K562 treated with DMSO at 1 percent for 24 hours (cell line): ENCODE data around the gene MYBPHL. TPM values are rescaled to one million over a fixed set of nuclear protein-coding genes. Genes with fewer than 3 reads are reported as not detected.

ENCODE experiments used
- total RNA-seq: library from RNA; unstranded; fragments of 300-600 nt; gene quantifications from 2 replicates; pipeline ENCODE4 v1.2.3, GENCODE V29; 2022; ENCODE audit warnings: low read depth; ENCODE audit not compliant: insufficient read depth

The MYBPHL gene
- 0.28 TPM in 1 of 2 replicates, not detected in the other for total RNA-seq

GRCh38 chr1:109306832-109307273 lies at the start of gene MYBPHL:
Gene MYBPHL (minus strand): TSS chr1:109307011. CDS start chr1:109306991, 20 bp downstream.

GRCh38 chr1:109282952-109283747 lies 23.7 kb downstream of the MYBPHL start, which contains the start of gene PSRC1:
Gene PSRC1 (minus strand): TSS chr1:109283145.

GRCh38 chr1:109248797-109249629 lies 57.8 kb downstream of the MYBPHL start, which contains the start of gene CELSR2:
Gene CELSR2 (plus strand): TSS chr1:109249539. CDS start chr1:109250080, 541 bp downstream.

Other genes starting within 250 kb of the MYBPHL start
- 25.6 and 41.1 TPM in 2 replicates for gene TAF13, start 231.0 kb downstream of the MYBPHL start, total RNA-seq
- gene TMEM167B, start 216.2 kb downstream of the MYBPHL start, total RNA-seq: 18.8 and 19.2 TPM in 2 replicates
- gene ELAPOR1, start 192.9 kb downstream of the MYBPHL start, total RNA-seq: 0.09 and 0.37 TPM in 2 replicates
- gene SARS1, start 93.1 kb downstream of the MYBPHL start, total RNA-seq: 623 and 642 TPM in 2 replicates
- gene CELSR2, start 57.5 kb downstream of the MYBPHL start, total RNA-seq: 19.6 and 20.2 TPM in 2 replicates
- gene PSRC1, start 23.9 kb downstream of the MYBPHL start, total RNA-seq: 63.2 and 71.2 TPM in 2 replicates
- 70.4 and 73.1 TPM in 2 replicates for gene SORT1, start 90.9 kb upstream of the MYBPHL start, total RNA-seq
- gene PSMA5, start 119.4 kb upstream of the MYBPHL start, total RNA-seq: 74.1 and 108 TPM in 2 replicates
- gene SYPL2, start 159.5 kb upstream of the MYBPHL start, total RNA-seq: 0.15 TPM in 1 of 2 replicates, not detected in the other
- 6.7 and 7.0 TPM in 2 replicates for gene ATXN7L2, start 176.9 kb upstream of the MYBPHL start, total RNA-seq
- 9.5 and 10.0 TPM in 2 replicates for gene CYB561D1, start 187.1 kb upstream of the MYBPHL start, total RNA-seq
- gene AMIGO1, start 202.7 kb upstream of the MYBPHL start, total RNA-seq: 1.0 and 1.1 TPM in 2 replicates
- 1.00 TPM in 1 of 2 replicates, not detected in the other for gene GPR61, start 232.9 kb upstream of the MYBPHL start, total RNA-seq
- 4.2 and 5.5 TPM in 2 replicates for gene GNAI3, start 241.6 kb upstream of the MYBPHL start, total RNA-seq